Esophagus muscularis mucosa (tissue), 3 donors: ENCODE data around the gene MARCHF11.

Experiments
- POLR2A ChIP-seq: fragments of 450-650 bp; IDR thresholded peaks from one replicate; pipeline ENCODE4 v1.6.1; 2017; ENCODE audit warnings: antibody characterized with exemption, moderate library complexity, mild to moderate bottlenecking, low read depth
- TF ChIP-seq, protein P1 (sequence below), 3 experiments: fragments of 200-600 bp in 2 of 3; fragments of 450-650 bp in 1 of 3; sonication (generic) in 2 of 3; IDR thresholded peaks; one replicate each; pipeline ENCODE4 v1.5.1; 2017 to 2019; ENCODE audit warnings: antibody characterized with exemption in 3 of 3, mild to moderate bottlenecking in 2 of 3, moderate library complexity in 1 of 3

DNA sequence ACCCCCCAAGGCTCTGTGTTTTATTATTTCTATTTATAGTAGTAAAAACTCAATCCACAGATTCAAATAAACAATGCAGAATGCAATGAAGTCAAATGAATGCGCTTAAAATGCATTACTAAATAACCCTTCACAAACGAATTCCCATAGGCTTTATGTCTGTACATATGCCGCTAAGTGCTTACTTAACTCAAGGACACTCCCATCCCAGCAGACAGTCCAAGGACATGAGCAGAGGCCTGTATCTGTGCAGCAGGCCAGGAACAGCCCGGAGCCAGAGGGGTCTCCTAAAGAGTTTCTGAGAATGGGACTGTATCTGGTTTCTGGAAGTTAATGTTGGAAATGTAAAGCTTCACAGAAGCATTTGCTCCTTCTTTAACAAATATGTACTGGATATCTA is 59.8 kb downstream of the MARCHF11 start:
- TF ChIP-seq, protein P1, sequence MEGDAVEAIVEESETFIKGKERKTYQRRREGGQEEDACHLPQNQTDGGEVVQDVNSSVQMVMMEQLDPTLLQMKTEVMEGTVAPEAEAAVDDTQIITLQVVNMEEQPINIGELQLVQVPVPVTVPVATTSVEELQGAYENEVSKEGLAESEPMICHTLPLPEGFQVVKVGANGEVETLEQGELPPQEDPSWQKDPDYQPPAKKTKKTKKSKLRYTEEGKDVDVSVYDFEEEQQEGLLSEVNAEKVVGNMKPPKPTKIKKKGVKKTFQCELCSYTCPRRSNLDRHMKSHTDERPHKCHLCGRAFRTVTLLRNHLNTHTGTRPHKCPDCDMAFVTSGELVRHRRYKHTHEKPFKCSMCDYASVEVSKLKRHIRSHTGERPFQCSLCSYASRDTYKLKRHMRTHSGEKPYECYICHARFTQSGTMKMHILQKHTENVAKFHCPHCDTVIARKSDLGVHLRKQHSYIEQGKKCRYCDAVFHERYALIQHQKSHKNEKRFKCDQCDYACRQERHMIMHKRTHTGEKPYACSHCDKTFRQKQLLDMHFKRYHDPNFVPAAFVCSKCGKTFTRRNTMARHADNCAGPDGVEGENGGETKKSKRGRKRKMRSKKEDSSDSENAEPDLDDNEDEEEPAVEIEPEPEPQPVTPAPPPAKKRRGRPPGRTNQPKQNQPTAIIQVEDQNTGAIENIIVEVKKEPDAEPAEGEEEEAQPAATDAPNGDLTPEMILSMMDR (IDR thresholded peaks at IDR 0.05), result no peak
- TF ChIP-seq POLR2A, result no peak
